Femur (tissue), 1 donor: ENCODE data around the gene YBX1.
A peak's percentile ranks its signal among the peaks of the same experiment; 100 is the strongest.
"Not testable (repeated sequence)": the region's sequence is repeated elsewhere in the genome, so short reads cannot be mapped to it uniquely, and the experiment has no call there.

Experiments
- DNase-seq: peaks from one replicate; pipeline ENCODE4 v3.0.0-alpha.2; 2017

The YBX1 gene

GRCh38 chr1:42681741-42682483 lies at the start of gene YBX1:
Gene YBX1, plus strand, starts transcription at chr1:42682418. Its CDS starts 148 bp downstream, at chr1:42682566.
- DNase-seq: peak; percentile 99

- no peak for DNase-seq
Observed at GRCh38 chr1:42639116-42639515, 43.1 kb upstream of the YBX1 start.

GRCh38 chr1:42646056-42646455 lies 36.2 kb upstream of the YBX1 start:
- DNase-seq: no peak

- DNase-seq: no peak
Observed at GRCh38 chr1:42657201-42657600, 25.0 kb upstream of the YBX1 start.

- peak; percentile 97 for DNase-seq
Observed at GRCh38 chr1:42657981-42658876, 24.0 kb upstream of the YBX1 start, which contains the start of gene PPIH. Gene PPIH, plus strand, starts transcription at chr1:42658423. Its CDS starts 24 bp downstream, at chr1:42658447.

GRCh38 chr1:42658877-42659337 lies 23.3 kb upstream of the YBX1 start:
- no peak for DNase-seq

GRCh38 chr1:42660907-42661500 lies 21.2 kb upstream of the YBX1 start:
- DNase-seq: no peak

- DNase-seq: no peak
Observed at GRCh38 chr1:42669936-42670335, 12.3 kb upstream of the YBX1 start.

- DNase-seq: no peak
Observed at GRCh38 chr1:42670425-42670824, 11.8 kb upstream of the YBX1 start.

GRCh38 chr1:42674214-42674613 lies 8.0 kb upstream of the YBX1 start:
- peak; percentile 30 for DNase-seq

GRCh38 chr1:42674682-42675081 lies 7.5 kb upstream of the YBX1 start:
- DNase-seq: no peak

GRCh38 chr1:42675467-42675866 lies 6.8 kb upstream of the YBX1 start:
- no peak for DNase-seq

- no peak for DNase-seq
Observed at GRCh38 chr1:42676534-42677087, 5.6 kb upstream of the YBX1 start.

GRCh38 chr1:42679364-42679983 lies 2.7 kb upstream of the YBX1 start:
- DNase-seq: no peak

GRCh38 chr1:42680055-42680454 lies 2.2 kb upstream of the YBX1 start:
- DNase-seq: no peak

- peak; percentile 22 for DNase-seq
Observed at GRCh38 chr1:42680921-42681683, 1.1 kb upstream of the YBX1 start.

- not testable (repeated sequence) for DNase-seq
Observed at GRCh38 chr1:42682484-42682738, 193 bp downstream of the YBX1 start.

- peak; percentile 75 for DNase-seq
Observed at GRCh38 chr1:42682739-42683531, 717 bp downstream of the YBX1 start.

- DNase-seq: no peak
Observed at GRCh38 chr1:42684139-42684538, 1.9 kb downstream of the YBX1 start.

- no peak for DNase-seq
Observed at GRCh38 chr1:42686418-42686817, 4.2 kb downstream of the YBX1 start.

- no peak for DNase-seq
Observed at GRCh38 chr1:42689912-42690311, 7.7 kb downstream of the YBX1 start.
